GM12891 (cell line): ENCODE data around the gene IL22RA2.
A peak's percentile ranks its signal among the peaks of the same experiment; 100 is the strongest.

Source experiments
- POLR2A ChIP-seq: IDR thresholded peaks from 2 replicates; pipeline ENCODE4 v1.6.1; 2011; ENCODE audit warnings: low read depth, low read length, control low read depth
- TAF1 ChIP-seq: IDR thresholded peaks from 2 replicates; pipeline ENCODE4 v1.6.1; 2011; ENCODE audit warnings: low read depth, low read length, control low read depth

DNA sequence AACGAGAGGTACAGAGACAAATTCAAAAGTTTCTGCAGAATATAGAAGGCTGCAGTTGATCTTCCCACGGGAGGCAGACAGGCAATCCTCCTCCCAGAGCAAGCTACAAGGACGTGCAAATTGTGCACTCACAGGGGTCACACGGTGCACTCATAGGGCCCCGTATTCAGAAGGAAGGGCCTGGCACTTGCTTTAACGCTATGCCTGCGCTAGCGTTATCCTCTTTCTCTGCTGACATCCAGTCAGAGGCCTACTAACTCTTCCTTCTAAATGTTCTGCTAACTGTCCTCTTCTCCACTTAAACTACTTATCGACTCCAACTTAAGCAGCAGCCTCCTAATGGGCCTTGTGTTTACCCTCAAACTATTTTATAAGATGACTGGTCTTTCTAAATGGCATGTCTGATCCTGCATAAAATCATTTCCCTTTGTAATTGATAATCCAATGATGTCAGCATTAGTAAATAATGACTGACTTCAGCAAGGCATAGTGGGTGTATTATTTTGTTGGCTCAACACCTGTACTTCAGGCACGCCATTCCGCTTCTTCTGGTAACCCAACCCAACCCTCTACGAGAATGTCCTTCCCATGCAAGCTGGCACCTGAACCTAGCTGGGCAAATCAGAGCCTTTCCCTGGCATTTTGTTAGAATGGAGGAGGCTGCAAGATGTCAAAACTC lies 43.6 kb upstream of the IL22RA2 start:
- no peak; the same call in 1 of the 2 replicates for TF ChIP-seq TAF1
- TF ChIP-seq POLR2A = 0 out of 2 replicates have a peak, but pooled peaks have one; percentile 12
